ENCODE data around the gene HACD1.
"Not testable (repeated sequence)": the region's sequence is repeated elsewhere in the genome, so short reads cannot be mapped to it uniquely, and the experiment has no call there.

GRCh38 chr10:17589316-17589715 is 27.9 kb downstream of the HACD1 start:
- TF ChIP-seq, protein P1, sequence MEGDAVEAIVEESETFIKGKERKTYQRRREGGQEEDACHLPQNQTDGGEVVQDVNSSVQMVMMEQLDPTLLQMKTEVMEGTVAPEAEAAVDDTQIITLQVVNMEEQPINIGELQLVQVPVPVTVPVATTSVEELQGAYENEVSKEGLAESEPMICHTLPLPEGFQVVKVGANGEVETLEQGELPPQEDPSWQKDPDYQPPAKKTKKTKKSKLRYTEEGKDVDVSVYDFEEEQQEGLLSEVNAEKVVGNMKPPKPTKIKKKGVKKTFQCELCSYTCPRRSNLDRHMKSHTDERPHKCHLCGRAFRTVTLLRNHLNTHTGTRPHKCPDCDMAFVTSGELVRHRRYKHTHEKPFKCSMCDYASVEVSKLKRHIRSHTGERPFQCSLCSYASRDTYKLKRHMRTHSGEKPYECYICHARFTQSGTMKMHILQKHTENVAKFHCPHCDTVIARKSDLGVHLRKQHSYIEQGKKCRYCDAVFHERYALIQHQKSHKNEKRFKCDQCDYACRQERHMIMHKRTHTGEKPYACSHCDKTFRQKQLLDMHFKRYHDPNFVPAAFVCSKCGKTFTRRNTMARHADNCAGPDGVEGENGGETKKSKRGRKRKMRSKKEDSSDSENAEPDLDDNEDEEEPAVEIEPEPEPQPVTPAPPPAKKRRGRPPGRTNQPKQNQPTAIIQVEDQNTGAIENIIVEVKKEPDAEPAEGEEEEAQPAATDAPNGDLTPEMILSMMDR (IDR thresholded peaks at IDR 0.05) = not testable (repeated sequence)
- not testable (repeated sequence) for TF ChIP-seq POLR2A, EP300 (IDR thresholded peaks at IDR 0.05)

Measured in tibial nerve (tissue), 4 donors.